Neural cell (in vitro differentiated cells): Measurements from ENCODE around the gene PTPRN2. TPM values are rescaled to one million over a fixed set of nuclear protein-coding genes. Genes with fewer than 3 reads are reported as not detected.

Experiments
- H2AFZ ChIP-seq: fragments of 200-600, 300-800 bp; sonication (generic), shearing (Covaris generic); 2 replicates; pipeline ENCODE4 v1.6.0; 2014; ENCODE audit warnings: low read depth, mild to moderate bottlenecking, antibody characterized with exemption, low read length, moderate library complexity
- H3F3A ChIP-seq: fragments of 200-600 bp; shearing (Covaris generic); 2 replicates; pipeline ENCODE4 v1.6.1; 2016; ENCODE audit warnings: mild to moderate bottlenecking, moderate library complexity, mixed read lengths, antibody characterized with exemption, low read length; ENCODE audit not compliant: insufficient read depth, poor library complexity, severe bottlenecking
- H3K27ac ChIP-seq: fragments of 200-600, 300-800 bp; sonication (generic), shearing (Covaris generic); 2 replicates; pipeline ENCODE4 v1.5.1; 2014; ENCODE audit warnings: mild to moderate bottlenecking, low read length, moderate library complexity
- H3K27me3 ChIP-seq: fragments of 300-800, 200-600 bp; sonication (generic), shearing (Covaris generic); 2 replicates; pipeline ENCODE4 v1.6.0; 2014; ENCODE audit warnings: mild to moderate bottlenecking, low read depth, low read length, moderate library complexity; ENCODE audit not compliant: insufficient read depth
- H3K36me3 ChIP-seq: fragments of 300-800, 200-600 bp; sonication (generic), shearing (Covaris generic); 2 replicates; pipeline ENCODE4 v1.5.1; 2014; ENCODE audit warnings: mild to moderate bottlenecking, antibody characterized with exemption, low read length, moderate library complexity; ENCODE audit not compliant: insufficient read depth
- H3K4me2 ChIP-seq: fragments of 300-800, 200-600 bp; sonication (generic), shearing (Covaris generic); 2 replicates; pipeline ENCODE4 v1.6.0; 2014; ENCODE audit warnings: mild to moderate bottlenecking, low read length
- H3K4me3 ChIP-seq: fragments of 300-800, 200-600 bp; sonication (generic), shearing (Covaris generic); 2 replicates; pipeline ENCODE4 v1.5.1; 2014; ENCODE audit warnings: mild to moderate bottlenecking, low read length, moderate library complexity
- H3K79me2 ChIP-seq: fragments of 200-600 bp; shearing (Covaris generic); replicated peaks from 2 replicates; pipeline ENCODE4 v1.6.0; 2014; ENCODE audit warnings: mild to moderate bottlenecking, low read length, moderate library complexity; ENCODE audit not compliant: insufficient read depth
- H3K9ac ChIP-seq: fragments of 300-800, 200-600 bp; sonication (generic), shearing (Covaris generic); 2 replicates; pipeline ENCODE4 v1.6.1; 2016; ENCODE audit warnings: mild to moderate bottlenecking, low read length, mixed read lengths
- H3K9me2 ChIP-seq: fragments of 200-600 bp; shearing (Covaris generic); 2 replicates; pipeline ENCODE4 v1.6.1; 2016; ENCODE audit warnings: mild to moderate bottlenecking, low read length, mixed read lengths; ENCODE audit not compliant: insufficient read depth
- H3K9me3 ChIP-seq: fragments of 200-600, 300-800 bp; sonication (generic), shearing (Covaris generic); 2 replicates; pipeline ENCODE4 v1.6.1; 2016; ENCODE audit warnings: mild to moderate bottlenecking, mixed run types, low read length, moderate library complexity, mixed read lengths
- H4K20me1 ChIP-seq: fragments of 200-600 bp; shearing (Covaris generic); 2 replicates; pipeline ENCODE4 v1.6.1; 2016; ENCODE audit warnings: mild to moderate bottlenecking, mixed run types; ENCODE audit not compliant: insufficient read depth
- EP300 ChIP-seq: fragments of 450-650 bp; conservative IDR thresholded peaks from 2 replicates; pipeline ENCODE4 v1.6.1; 2014; ENCODE audit warnings: antibody characterized with exemption, mild to moderate bottlenecking, moderate library complexity; ENCODE audit not compliant: poor library complexity, severe bottlenecking
- EZH2 ChIP-seq: fragments of 200-600, 300-800 bp; shearing (Covaris generic), sonication (generic); IDR thresholded peaks from 2 replicates; pipeline ENCODE4 v1.6.1; 2014; ENCODE audit warnings: antibody characterized with exemption, low read length, borderline replicate concordance, mild to moderate bottlenecking; ENCODE audit not compliant: insufficient read depth, poor library complexity, severe bottlenecking
- MXI1 ChIP-seq: fragments of 450-650 bp; conservative IDR thresholded peaks from 2 replicates; pipeline ENCODE4 v1.6.1; 2014; ENCODE audit warnings: antibody characterized with exemption, mild to moderate bottlenecking; ENCODE audit not compliant: poor library complexity, severe bottlenecking
- POLR2AphosphoS5 ChIP-seq: IDR thresholded peaks from 2 replicates; pipeline ENCODE4 v1.6.1; 2012
- RAD21 ChIP-seq: fragments of 450-650 bp; conservative IDR thresholded peaks from 2 replicates; pipeline ENCODE4 v1.6.1; 2014; ENCODE audit warnings: antibody characterized with exemption, mild to moderate bottlenecking, moderate library complexity
- REST ChIP-seq: IDR thresholded peaks from 2 replicates; pipeline ENCODE4 v1.6.1; 2012; ENCODE audit warnings: borderline replicate concordance
- SMC3 ChIP-seq: fragments of 450-650 bp; conservative IDR thresholded peaks from 2 replicates; pipeline ENCODE4 v1.6.1; 2014; ENCODE audit warnings: antibody characterized with exemption, mild to moderate bottlenecking, moderate library complexity; ENCODE audit not compliant: poor library complexity
- TAF1 ChIP-seq: IDR thresholded peaks from 2 replicates; pipeline ENCODE4 v1.6.1; 2012; ENCODE audit warnings: low read depth
- polyA plus RNA-seq: library from polyadenylated mRNA; depleted of rRNA; stranded (reverse); fragments of >200 nt; gene quantifications from 2 replicates; pipeline ENCODE4 v1.2.3, GENCODE V29; 2014
- TF ChIP-seq, protein P1 (sequence below): fragments of 450-650 bp; IDR thresholded peaks from 2 replicates; pipeline ENCODE4 v1.5.1; 2014; ENCODE audit warnings: antibody characterized with exemption, mild to moderate bottlenecking, moderate library complexity; ENCODE audit not compliant: poor library complexity, severe bottlenecking

The PTPRN2 gene
- polyA plus RNA-seq, 1 donor from 2014 or later = 31.0 TPM

- Histone ChIP-seq H3K9me3 (no peaks in the 10 kb centered on the region), H3F3A (no peaks in the 10 kb centered on the region), H3K9me2 (no peaks in the 10 kb centered on the region), H3K9ac (no peak overlapping the region), H3K36me3 (peaks cover 8% of the 10 kb centered on the region), H4K20me1 (peaks cover 9% of the 10 kb centered on the region), H3K27me3 (no peaks in the 10 kb centered on the region), H3K79me2 (peaks cover 87% of the 10 kb centered on the region), H3K4me3 (no peak overlapping the region), H2AFZ (no peak overlapping the region), H3K27ac (no peak overlapping the region), H3K4me2 (no peak overlapping the region)
- TF ChIP-seq TAF1 (no peak), POLR2AphosphoS5 (no peak), MXI1 (no peak), EP300 (no peak), EZH2 (no peak), SMC3 (no peak), RAD21 (no peak), REST (no peak)
- TF ChIP-seq, protein P1, sequence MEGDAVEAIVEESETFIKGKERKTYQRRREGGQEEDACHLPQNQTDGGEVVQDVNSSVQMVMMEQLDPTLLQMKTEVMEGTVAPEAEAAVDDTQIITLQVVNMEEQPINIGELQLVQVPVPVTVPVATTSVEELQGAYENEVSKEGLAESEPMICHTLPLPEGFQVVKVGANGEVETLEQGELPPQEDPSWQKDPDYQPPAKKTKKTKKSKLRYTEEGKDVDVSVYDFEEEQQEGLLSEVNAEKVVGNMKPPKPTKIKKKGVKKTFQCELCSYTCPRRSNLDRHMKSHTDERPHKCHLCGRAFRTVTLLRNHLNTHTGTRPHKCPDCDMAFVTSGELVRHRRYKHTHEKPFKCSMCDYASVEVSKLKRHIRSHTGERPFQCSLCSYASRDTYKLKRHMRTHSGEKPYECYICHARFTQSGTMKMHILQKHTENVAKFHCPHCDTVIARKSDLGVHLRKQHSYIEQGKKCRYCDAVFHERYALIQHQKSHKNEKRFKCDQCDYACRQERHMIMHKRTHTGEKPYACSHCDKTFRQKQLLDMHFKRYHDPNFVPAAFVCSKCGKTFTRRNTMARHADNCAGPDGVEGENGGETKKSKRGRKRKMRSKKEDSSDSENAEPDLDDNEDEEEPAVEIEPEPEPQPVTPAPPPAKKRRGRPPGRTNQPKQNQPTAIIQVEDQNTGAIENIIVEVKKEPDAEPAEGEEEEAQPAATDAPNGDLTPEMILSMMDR = no peak
Observed at GRCh38 chr7:157662981-157663716, 924.5 kb downstream of the PTPRN2 start.

GRCh38 chr7:157662110-157662791 lies 925.4 kb downstream of the PTPRN2 start:
- H3K36me3 ChIP-seq = peaks cover 8% of the 10 kb centered on the region
- H3K79me2 ChIP-seq = peaks cover 83% of the 10 kb centered on the region
- H3K4me3 ChIP-seq = no peak overlapping the region
- no peaks in the 10 kb centered on the region for H3K9me3 ChIP-seq
- no peak overlapping the region for H3K4me2 ChIP-seq
- peaks cover 3% of the 10 kb centered on the region for H4K20me1 ChIP-seq
- no peak overlapping the region for H3K27ac ChIP-seq
- H3K9ac ChIP-seq = no peak overlapping the region
- no peaks in the 10 kb centered on the region for H3K27me3 ChIP-seq
- no peaks in the 10 kb centered on the region for H3F3A ChIP-seq
- TF ChIP-seq TAF1 (no peak), EP300 (no peak), EZH2 (no peak), SMC3 (no peak), MXI1 (no peak), POLR2AphosphoS5 (no peak), REST (no peak), RAD21 (no peak)
- TF ChIP-seq, protein P1 = no peak
- H3K9me2 ChIP-seq = no peaks in the 10 kb centered on the region
- H2AFZ ChIP-seq = no peak overlapping the region
